GM12878 (cell line): ENCODE measurements around the gene AKAP13. TPM values are rescaled to one million over a fixed set of nuclear protein-coding genes. Genes with fewer than 3 reads are reported as not detected.

Source experiments
- ATAC-seq: fragments of 200-7000 bp; cut with Tn5 transposase; 3 replicates; pipeline ENCODE4 v1.9.1; 2020; ENCODE audit warnings: mild to moderate bottlenecking, moderate library complexity
- BruUV-seq: library from RNA; stranded (reverse); fragments of 400-500 nt; replicated peaks from 2 replicates; lab custom pipeline; 2021; lab: Mats Ljungman, UMichigan
- CTCF ChIA-PET: fragments of 300-600 bp; sonication (Branson Sonifier 250); formaldehyde crosslinking; extraction: SDS; loops from one replicate; lab custom pipeline; 2021; ENCODE audit warnings: inconsistent platforms; lab: Yijun Ruan, JAX
- POLR2A ChIA-PET: fragments of 350-600 bp; formaldehyde crosslinking; extraction: SDS; loops from one replicate; lab custom pipeline; 2021; ENCODE audit warnings: inconsistent platforms; lab: Charles Lee
- RAD21 ChIA-PET: fragments of 300-600 bp; sonication (Branson Sonifier 250); formaldehyde crosslinking; loops from one replicate; lab custom pipeline; 2023; ENCODE audit warnings: antibody characterized with exemption; ENCODE audit not compliant: unreplicated experiment; lab: Charles Lee
- SMC1A ChIA-PET: fragments of 300-600 bp; sonication (Branson Sonifier 250); formaldehyde crosslinking; loops from one replicate; lab custom pipeline; 2023; ENCODE audit not compliant: unreplicated experiment, uncharacterized antibody; lab: Charles Lee
- DNase-seq: peaks from one replicate; pipeline ENCODE4 v3.0.0-alpha.2; 2011; ENCODE audit warnings: low read depth, low spot score
- FAIRE-seq: peaks from 3 replicates; lab custom pipeline; 2011; peaks lifted over from hg19 to GRCh38; lab: Jason Lieb, UNC
- H2AFZ ChIP-seq: 2 replicates; pipeline ENCODE4 v1.6.0; 2011; ENCODE audit warnings: low read depth, low read length, control low read depth; ENCODE audit not compliant: control insufficient read depth
- H3K27ac ChIP-seq: 2 replicates; pipeline ENCODE4 v1.5.1; 2011; ENCODE audit warnings: control low read depth; ENCODE audit not compliant: control insufficient read depth, insufficient read depth
- H3K27me3 ChIP-seq, 2 experiments: replicated peaks in 1 of 2; 2 replicates each; pipeline versions ENCODE4 v1.6.0 to v1.6.1; 2011; ENCODE audit warnings: low read length in 1 of 2; ENCODE audit not compliant: control insufficient read depth in 2 of 2, insufficient read depth in 2 of 2
- H3K36me3 ChIP-seq, 2 experiments: 2 replicates each; pipeline ENCODE4 v1.5.1; 2011; ENCODE audit warnings: low read length in 1 of 2; ENCODE audit not compliant: control insufficient read depth in 2 of 2, insufficient read depth in 2 of 2
- H3K4me1 ChIP-seq: 2 replicates; pipeline ENCODE4 v1.6.1; 2011; ENCODE audit warnings: mild to moderate bottlenecking, low read length, moderate library complexity, mixed read lengths; ENCODE audit not compliant: control insufficient read depth, insufficient read depth
- H3K4me2 ChIP-seq: 2 replicates; pipeline ENCODE4 v1.6.0; 2011; ENCODE audit warnings: control low read depth; ENCODE audit not compliant: control insufficient read depth, insufficient read depth
- H3K4me3 ChIP-seq: fragments of 200-600 bp; sonication (generic); 2 replicates; pipeline ENCODE4 v1.5.1; 2016
- H3K79me2 ChIP-seq: 2 replicates; pipeline ENCODE4 v1.6.0; 2011; ENCODE audit warnings: low read length; ENCODE audit not compliant: control insufficient read depth, insufficient read depth
- H3K9ac ChIP-seq: 2 replicates; pipeline ENCODE4 v1.8.0; 2011; ENCODE audit warnings: low read length, control low read depth, mixed read lengths; ENCODE audit not compliant: control insufficient read depth, insufficient read depth
- H3K9me3 ChIP-seq: replicated peaks from 3 replicates; pipeline ENCODE4 v1.5.1; 2011; ENCODE audit warnings: mild to moderate bottlenecking, low read length; ENCODE audit not compliant: control insufficient read depth, insufficient read depth
- H4K20me1 ChIP-seq: 2 replicates; pipeline ENCODE4 v1.6.0; 2011; ENCODE audit not compliant: control insufficient read depth, insufficient read depth
- ATF3 ChIP-seq: IDR thresholded peaks from 2 replicates; pipeline ENCODE4 v1.6.1; 2011; ENCODE audit warnings: low read depth, mild to moderate bottlenecking, low read length, moderate library complexity, borderline replicate concordance; ENCODE audit errors: extremely low read depth
- FOXK2 ChIP-seq: fragments of 450-650 bp; IDR thresholded peaks from 2 replicates; pipeline ENCODE4 v1.6.1; 2017; ENCODE audit warnings: mild to moderate bottlenecking, moderate library complexity
- RUNX3 ChIP-seq: IDR thresholded peaks from 2 replicates; pipeline ENCODE4 v1.6.1; 2012; ENCODE audit warnings: low read length, inconsistent platforms
- SIN3A ChIP-seq: IDR thresholded peaks from 2 replicates; pipeline ENCODE4 v1.6.1; 2012; ENCODE audit warnings: low read depth, low read length, improper control_type of control experiment
- SREBF1 ChIP-seq: IDR thresholded peaks from 2 replicates; pipeline ENCODE4 v1.6.1; 2012; ENCODE audit warnings: mild to moderate bottlenecking, low read length
- TBL1XR1 ChIP-seq: IDR thresholded peaks from 2 replicates; pipeline ENCODE4 v1.6.1; 2012; ENCODE audit warnings: low read depth, low read length, improper control_type of control experiment
- TCF3 ChIP-seq: IDR thresholded peaks from 2 replicates; pipeline ENCODE4 v1.6.1; 2012; ENCODE audit warnings: low read depth, mild to moderate bottlenecking, low read length, borderline replicate concordance; ENCODE audit not compliant: insufficient read depth
- WGBS: methylation state at CpG from one replicate; pipeline ENCODE4 v1.1.6; 2016; ENCODE audit warnings: low lambda C conversion rate; ENCODE audit not compliant: insufficient replicate concordance, insufficient coverage; ENCODE audit errors: missing lambda C conversion rate; 5-methylcytosine and 5-hydroxymethylcytosine counted together
- in situ Hi-C: fragments of 300-500 bp; cut with MboI; formaldehyde crosslinking; loops from 9 replicates; pipeline ENCODE4 v1.14.3; 2018; ENCODE audit warnings: mixed read lengths
- intact Hi-C: fragments of 100-400 bp; cut with micrococcal nuclease; formaldehyde crosslinking; loops from one replicate; pipeline ENCODE4 v1.14.2; 2022; ENCODE audit not compliant: unreplicated experiment
- polyA plus RNA-seq, 11 experiments: library from polyadenylated mRNA; depleted of rRNA in 4 of 11; unstranded in 6 of 11; stranded (reverse) in 5 of 11; fragments of >200 nt; fragmentation: Nextera tagmentation in 4 of 11; fragmentation: Illumina TruSeq in 1 of 11; extraction: Ambion mirVana in 4 of 11; extraction: Trizol in 1 of 11; gene quantifications; 1 replicate in 1 of 11; 2 replicates in 10 of 11; pipeline versions ENCODE4 v1.2.1 to v1.2.3, GENCODE V29; 2011 to 2016; ENCODE audit warnings: inconsistent platforms in 2 of 11, missing spikeins in 2 of 11, low read depth in 1 of 11
- total RNA-seq, 4 experiments: library from RNA; depleted of rRNA in 3 of 4; stranded (reverse); fragments of >200 nt in 3 of 4; fragmentation: Illumina TruSeq in 1 of 4; extraction: Trizol in 1 of 4; gene quantifications; 2 replicates each; pipeline versions ENCODE4 v1.2.1 to v1.2.3, GENCODE V29; 2013 to 2021

AKAP13 gene
- total and polyA plus RNA-seq, 10 of the 15 experiments (the other 5 are each of a cell fraction or from before 2014, with no cell fraction given), result 14.4 to 74.9 (median 55.1) TPM

- RAD21 ChIA-PET, result no interaction called here
- intact Hi-C loops (loop anchor here (5.0 kb wide), 1 partner anchor 90 kb away; no protein-coding TSS in a partner anchor), in situ Hi-C loops (no loop called here)
- SMC1A ChIA-PET, result no interaction called here
- no peak overlapping the region for H3K4me3 ChIP-seq
- ATAC-seq (no peak), DNase-seq (no peak), FAIRE-seq (no peak)
- H3K4me2 ChIP-seq, result no peak overlapping the region
- no peaks in the 10 kb centered on the region for H3K79me2 ChIP-seq
- no peaks in the 10 kb centered on the region for H3K4me1 ChIP-seq
- CTCF ChIA-PET, result interaction anchor here (1.3 kb wide), 1 partner anchor 12 kb away, joined by 4 read pairs; no protein-coding TSS in a partner anchor
- no peak overlapping the region for H3K9ac ChIP-seq
- no TSS peak for BruUV-seq
- H4K20me1 ChIP-seq, result no peaks in the 10 kb centered on the region
- H3K9me3 ChIP-seq, result no peaks in the 10 kb centered on the region
- peaks cover 2 to 3% of the 10 kb centered on the region in 2 experiments; a peak in 3 of 4 replicates for H3K36me3 ChIP-seq
- 57% methylated on average over 8 of the region's 8 CpGs for WGBS
- no peak overlapping the region for H2AFZ ChIP-seq
- no peak overlapping the region for H3K27ac ChIP-seq
- POLR2A ChIA-PET, result no interaction called here
- no peaks in the 10 kb centered on the region for H3K27me3 ChIP-seq
- TF ChIP-seq SREBF1, result no peak
- no peak for TF ChIP-seq ATF3
- TF ChIP-seq SIN3A, result no peak
- TF ChIP-seq TCF3, result no peak
- TF ChIP-seq FOXK2, result no peak
Measured at GRCh38 chr15:85752491-85752961, 372.1 kb downstream of the AKAP13 start.

GRCh38 chr15:85753261-85753660 lies 372.9 kb downstream of the AKAP13 start:
- no TSS peak for BruUV-seq
- ATAC-seq, result no peak
- SMC1A ChIA-PET, result no interaction called here
- no peak for FAIRE-seq
- RAD21 ChIA-PET, result no interaction called here
- TF ChIP-seq TBL1XR1 (no peak), RUNX3 (no peak)
- Histone ChIP-seq H3K9me3 (no peaks in the 10 kb centered on the region), H3K9ac (no peak overlapping the region), H3K4me3 (no peak overlapping the region), H3K27ac (no peak overlapping the region), H3K27me3 (no peaks in the 10 kb centered on the region), H3K79me2 (no peaks in the 10 kb centered on the region), H3K36me3 (peaks cover 2 to 3% of the 10 kb centered on the region in 2 experiments; a peak in 3 of 4 replicates), H4K20me1 (no peaks in the 10 kb centered on the region), H3K4me1 (no peaks in the 10 kb centered on the region), H3K4me2 (no peak overlapping the region), H2AFZ (no peak overlapping the region)
- CTCF ChIA-PET, result no interaction called here
- in situ Hi-C loops (no loop called here), intact Hi-C loops (loop anchor here (5.0 kb wide), 1 partner anchor 89 kb away; no protein-coding TSS in a partner anchor)
- DNase-seq, result no peak
- POLR2A ChIA-PET, result no interaction called here
- 0% methylated on average over 1 of the region's 1 CpG for WGBS
